IPS-18c (cell line): ENCODE measurements around the gene HFE.
"Not testable (repeated sequence)": the region's sequence is repeated elsewhere in the genome, so short reads cannot be mapped to it uniquely, and the experiment has no call there.

ENCODE experiments used
- H3K4me3 ChIP-seq: 2 replicates; pipeline ENCODE4 v1.7.0; 2013; ENCODE audit warnings: low read depth, mild to moderate bottlenecking, low read length, moderate library complexity; ENCODE audit not compliant: insufficient read depth
- H3K9me3 ChIP-seq: one replicate; pipeline ENCODE4 v1.6.1; 2013; ENCODE audit warnings: mild to moderate bottlenecking, low read length, moderate library complexity; ENCODE audit not compliant: control insufficient read depth, insufficient read depth

The HFE gene

DNA sequence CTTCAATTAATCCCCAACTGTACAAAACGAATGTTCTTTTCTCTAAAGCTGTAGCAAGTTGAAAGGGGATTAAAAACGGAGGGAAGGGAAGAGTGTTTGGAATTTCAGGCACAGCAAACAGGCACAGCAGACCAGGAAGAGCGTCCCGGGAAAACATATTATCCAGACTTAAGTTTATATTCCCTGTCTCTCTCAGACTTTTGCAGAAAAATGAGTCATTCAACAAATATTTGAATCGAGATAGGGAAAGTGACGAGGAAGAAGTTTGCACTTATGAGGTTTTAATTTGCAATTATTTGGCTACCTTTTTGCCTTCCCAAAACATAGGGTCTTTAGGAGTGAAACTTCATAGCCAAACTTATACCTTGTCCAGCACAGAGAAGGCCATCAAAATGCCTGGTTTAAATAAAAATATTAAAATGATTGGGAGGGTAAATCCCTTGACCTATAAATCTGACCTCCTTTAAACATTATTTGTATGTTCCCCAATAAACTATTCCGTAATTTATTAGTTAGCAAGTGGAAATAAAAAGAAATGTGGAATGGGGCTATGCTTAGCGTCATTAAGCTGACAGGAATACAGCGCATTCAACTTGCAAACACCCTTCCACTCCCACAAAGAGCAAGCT lies 16.0 kb downstream of the HFE start:
- peaks cover 8% of the 10 kb centered on the region for H3K9me3 ChIP-seq
- H3K4me3 ChIP-seq, result no peak overlapping the region; the same call in 1 of the 2 replicates

DNA sequence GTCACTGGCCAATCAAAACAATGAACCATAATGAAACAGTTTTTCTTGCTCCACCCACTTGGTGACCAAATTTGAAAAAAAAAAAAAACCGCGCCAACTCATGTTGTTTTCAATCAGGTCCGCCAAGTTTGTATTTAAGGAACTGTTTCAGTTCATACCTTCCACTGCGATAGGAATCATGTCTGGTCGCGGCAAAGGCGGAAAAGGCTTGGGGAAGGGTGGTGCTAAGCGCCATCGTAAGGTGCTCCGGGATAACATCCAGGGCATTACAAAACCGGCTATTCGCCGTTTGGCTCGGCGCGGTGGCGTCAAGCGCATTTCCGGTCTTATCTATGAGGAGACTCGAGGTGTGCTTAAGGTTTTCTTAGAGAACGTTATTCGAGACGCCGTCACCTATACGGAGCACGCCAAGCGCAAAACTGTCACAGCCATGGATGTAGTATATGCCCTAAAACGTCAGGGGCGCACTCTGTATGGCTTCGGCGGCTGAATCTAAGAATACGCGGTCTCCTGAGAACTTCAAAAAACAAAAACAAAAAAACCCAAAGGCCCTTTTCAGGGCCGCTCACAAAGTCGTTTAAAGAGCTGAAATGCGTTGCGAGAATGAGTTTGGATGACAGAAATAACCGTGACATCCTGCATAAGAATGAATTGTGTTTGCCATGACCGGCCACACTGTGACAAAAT lies 16.7 kb downstream of the HFE start:
- peak overlapping the region; percentile 22; the same call in 1 of the 2 replicates for H3K4me3 ChIP-seq
- peaks cover 8% of the 10 kb centered on the region for H3K9me3 ChIP-seq

DNA sequence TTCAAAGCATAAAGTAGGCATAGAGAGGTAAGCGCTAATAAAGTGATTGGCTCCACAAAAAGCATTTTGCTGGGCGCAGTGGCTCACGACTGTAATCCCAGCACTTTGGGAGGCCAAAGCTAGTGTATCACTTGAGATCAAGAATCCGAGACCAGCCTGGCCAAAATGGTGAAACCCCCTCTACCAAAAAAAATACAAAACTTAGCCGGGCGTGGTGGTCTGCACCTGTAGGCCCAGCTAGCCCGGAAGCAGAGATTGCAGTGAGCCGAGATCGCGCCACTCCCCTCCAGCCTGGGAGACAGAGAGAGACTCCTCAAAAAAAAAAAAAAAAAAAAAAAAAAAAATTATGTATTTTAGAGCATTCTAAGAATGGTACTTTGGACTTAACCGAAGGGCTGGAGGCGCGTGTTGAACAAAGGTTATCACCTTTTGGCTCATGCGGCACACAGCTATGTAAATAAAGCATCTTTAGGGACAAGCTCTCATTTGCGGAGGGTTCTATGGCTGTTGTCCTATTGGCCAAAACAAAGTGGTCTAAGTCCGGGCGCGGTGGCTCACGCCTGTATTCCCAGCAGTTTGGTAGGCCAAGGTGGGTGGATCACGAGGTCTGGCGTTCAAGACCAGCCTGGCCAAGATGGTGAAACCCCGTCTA lies 17.4 kb downstream of the HFE start:
- Histone ChIP-seq H3K4me3 (peak overlapping the region; percentile 22; the same call in 1 of the 2 replicates), H3K9me3 (peaks cover 8% of the 10 kb centered on the region)

DNA sequence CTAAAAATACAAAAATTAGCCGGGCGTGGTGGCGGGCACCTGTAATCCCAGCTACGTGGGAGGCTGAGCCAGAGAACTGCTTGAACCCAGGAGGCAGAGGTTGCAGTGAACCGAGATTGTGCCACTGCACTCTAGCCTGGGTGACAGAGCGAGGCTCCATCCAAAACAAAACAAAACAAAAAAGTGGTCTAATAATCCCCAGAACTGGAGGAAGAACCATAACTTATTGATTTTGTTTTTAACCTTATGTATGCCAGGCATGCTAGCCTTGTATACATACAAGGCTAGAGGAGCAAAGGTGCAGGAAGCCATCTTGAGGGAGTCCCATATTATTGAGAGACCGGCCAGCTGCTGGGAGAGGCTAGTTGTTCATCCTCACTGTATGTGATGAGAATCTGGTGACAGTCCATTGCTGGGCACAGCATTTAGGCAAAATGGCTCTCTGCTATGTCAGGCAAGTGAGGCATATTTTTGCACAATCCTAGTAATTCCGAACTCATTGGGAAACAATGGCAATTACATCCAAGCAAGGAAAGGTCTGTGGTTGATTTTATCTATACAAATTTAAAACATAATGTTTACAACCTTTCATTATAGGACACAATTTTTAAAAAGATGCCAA lies 18.0 kb downstream of the HFE start:
- no peak overlapping the region for H3K4me3 ChIP-seq
- peaks cover 8% of the 10 kb centered on the region for H3K9me3 ChIP-seq

DNA sequence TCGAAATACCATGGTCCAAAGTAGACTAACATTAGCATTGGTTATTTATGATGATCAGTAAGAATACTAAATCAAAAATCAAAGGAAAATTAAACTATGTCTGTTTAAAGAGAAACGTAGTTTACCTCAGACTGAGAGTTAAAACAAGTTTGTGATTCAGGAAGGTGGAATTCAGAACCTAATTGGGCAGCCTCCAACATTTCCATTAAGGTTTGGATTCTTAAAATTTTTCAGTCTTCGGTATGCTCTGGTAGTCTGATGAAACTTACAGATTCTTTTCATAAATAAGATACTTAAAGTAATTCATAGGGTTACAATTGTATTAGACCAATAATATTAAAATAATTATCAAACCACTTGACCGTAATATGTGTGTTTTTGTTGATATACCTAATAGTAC lies 18.6 kb downstream of the HFE start:
- Histone ChIP-seq H3K4me3 (no peak overlapping the region), H3K9me3 (peaks cover 8% of the 10 kb centered on the region)

DNA sequence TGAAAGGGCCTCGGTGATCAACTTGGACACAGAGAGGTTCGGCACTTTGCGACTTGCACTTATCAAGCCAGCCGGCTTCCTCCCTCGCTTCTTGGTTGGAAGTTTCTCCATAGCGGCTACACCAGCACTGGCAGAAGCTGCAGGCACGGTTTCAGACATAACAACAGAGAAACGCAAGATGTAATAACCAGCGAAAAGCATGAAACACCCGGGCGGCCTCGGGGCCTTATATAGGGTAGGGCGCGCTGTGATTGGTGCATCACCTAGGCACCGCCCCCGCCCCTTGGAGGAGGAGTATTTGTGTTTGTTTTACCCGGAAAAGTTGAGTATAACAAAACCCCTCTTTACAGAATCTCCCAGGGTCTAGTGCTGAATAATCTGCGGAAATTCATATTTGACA lies 20.7 kb downstream of the HFE start:
- Histone ChIP-seq H3K9me3 (peaks cover 8% of the 10 kb centered on the region), H3K4me3 (no peak overlapping the region)

DNA sequence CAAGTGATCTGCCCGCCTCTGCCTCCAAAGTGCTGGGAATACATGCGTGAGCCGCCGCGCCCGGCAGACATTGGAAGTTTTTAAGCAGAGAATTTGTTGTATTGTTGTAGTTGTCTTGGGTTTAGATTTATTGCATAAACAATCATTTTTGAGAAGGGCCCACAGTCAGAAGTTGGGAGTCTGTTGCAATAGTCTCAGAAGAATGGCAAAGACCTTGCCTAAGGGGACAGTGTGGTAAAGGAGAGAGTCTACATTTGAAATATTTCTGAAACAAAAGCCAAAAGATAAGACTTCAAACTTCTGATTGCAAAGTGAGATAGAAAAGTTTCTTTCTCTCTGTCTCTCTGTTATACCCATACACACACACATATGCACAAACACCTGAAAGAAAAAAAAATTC lies 22.5 kb downstream of the HFE start:
- H3K9me3 ChIP-seq, result peaks cover 8% of the 10 kb centered on the region
- H3K4me3 ChIP-seq, result no peak overlapping the region

DNA sequence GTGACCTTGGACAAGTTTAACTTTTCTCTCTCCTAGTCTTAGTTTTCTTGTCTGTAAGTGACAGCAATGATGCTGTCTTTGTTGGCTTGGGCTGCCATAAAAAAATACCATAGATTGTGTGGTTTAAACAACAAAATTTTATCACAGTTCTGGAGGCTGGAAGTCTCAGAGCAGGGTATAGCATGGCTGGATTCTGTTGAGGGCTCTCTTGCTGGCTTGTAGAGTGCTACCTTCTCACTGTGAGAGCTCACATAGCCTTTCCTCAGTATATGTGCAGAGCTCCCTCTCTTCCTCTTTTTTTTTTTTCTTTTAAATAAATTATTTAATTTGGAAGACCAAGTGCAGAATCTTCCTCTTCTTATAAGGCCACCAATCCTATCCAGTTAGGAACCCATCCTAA lies 26.3 kb downstream of the HFE start:
- H3K9me3 ChIP-seq, result no peaks in the 10 kb centered on the region
- no peak overlapping the region for H3K4me3 ChIP-seq

DNA sequence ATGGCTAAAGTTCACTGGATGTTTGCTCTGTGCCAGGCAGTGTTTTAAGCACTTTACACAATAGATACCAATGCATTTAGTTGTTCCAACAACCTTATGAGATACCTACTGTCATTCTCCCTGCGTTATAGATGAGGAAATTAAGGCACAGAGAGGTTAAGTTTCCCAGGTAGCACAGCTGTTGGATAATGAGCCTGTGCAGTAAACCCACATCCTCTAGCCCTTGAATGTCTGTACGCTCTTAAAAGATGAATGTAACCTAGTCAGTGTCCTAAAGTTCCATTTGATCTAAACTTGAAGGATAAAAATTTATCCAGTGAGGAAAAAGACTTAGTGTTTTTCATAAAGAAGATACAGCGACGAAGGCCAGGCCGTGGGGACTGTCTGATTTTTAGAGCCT lies 28.0 kb downstream of the HFE start:
- Histone ChIP-seq H3K4me3 (no peak overlapping the region), H3K9me3 (no peaks in the 10 kb centered on the region)

DNA sequence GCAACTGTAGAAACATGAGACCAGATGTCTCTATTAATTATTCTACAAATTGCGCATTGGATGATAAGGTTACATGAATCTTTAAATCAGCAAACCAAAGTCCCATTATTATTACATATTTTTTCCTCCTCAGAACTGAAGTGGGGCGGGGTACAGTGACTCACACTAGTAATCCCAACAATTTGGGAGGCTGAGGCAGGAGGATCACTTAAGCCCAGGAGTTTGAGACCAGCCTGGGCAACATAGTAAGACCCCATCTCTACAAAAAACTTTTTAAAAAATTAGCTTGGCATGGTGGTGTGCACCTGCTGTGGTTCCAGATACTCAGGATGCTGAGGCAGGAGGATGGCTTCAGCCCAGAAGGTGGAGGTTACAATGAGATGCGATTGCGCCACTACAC lies 29.0 kb downstream of the HFE start:
- Histone ChIP-seq H3K4me3 (no peak overlapping the region), H3K9me3 (no peaks in the 10 kb centered on the region)

DNA sequence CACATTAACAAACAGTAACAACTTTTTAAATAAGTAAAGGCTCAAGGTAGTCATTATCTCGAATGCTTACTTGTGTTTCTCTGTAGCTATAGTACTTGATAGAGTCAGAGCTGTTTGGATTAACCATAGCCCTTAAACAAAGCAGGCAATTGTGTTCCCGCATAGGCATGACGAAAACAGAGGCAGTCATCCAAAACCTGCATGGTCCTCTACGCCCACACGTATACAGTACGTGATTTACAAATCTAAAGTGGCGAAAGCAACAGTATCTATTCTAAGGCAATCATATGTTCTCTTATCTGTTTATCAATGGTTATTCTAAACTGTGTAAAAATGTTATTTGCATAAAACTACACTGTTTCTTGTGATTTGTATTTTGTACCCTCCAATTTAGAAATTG lies 31.8 kb downstream of the HFE start:
- H3K4me3 ChIP-seq, result no peak overlapping the region

DNA sequence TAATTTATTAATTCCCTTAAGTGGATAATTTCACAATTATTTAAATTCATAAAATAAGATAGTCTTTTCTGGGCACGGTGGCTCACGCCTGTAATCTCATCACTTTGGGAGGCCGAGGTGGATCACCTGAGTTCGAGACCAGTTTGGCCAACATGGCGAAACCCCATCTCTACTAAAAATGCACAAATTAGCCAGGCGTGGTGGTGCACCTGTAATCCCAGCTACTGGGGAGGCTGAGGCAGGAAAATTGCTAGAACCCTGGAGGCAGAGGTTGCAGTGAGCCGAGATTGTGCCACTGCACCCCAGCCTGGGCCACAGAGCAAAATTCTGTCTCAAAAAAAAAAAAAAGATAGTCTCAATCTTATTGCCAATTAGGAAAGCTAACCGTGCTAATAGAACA lies 32.9 kb downstream of the HFE start:
- H3K9me3 ChIP-seq, H3K4me3 ChIP-seq: not testable (repeated sequence)

More for the DNA sequence above, 31.8 kb downstream of the HFE start:
- no peaks in the 10 kb centered on the region for H3K9me3 ChIP-seq

DNA sequence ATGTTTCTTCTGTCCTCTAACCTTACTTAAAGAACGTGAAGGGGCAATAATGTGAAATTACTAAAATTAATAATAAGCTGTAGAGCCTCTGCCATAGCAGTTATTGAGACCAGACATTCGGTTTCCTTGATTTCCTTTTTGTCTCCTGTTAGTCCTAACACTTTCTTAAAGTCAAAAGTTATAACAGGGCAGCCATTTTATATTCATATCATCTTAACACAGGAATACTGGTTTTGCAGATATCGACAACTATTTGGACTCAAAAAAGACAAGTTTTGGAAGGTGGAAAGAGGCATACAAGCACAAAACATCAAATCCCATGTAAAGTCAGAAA lies 33.5 kb downstream of the HFE start:
- H3K9me3 ChIP-seq, result no peaks in the 10 kb centered on the region

DNA sequence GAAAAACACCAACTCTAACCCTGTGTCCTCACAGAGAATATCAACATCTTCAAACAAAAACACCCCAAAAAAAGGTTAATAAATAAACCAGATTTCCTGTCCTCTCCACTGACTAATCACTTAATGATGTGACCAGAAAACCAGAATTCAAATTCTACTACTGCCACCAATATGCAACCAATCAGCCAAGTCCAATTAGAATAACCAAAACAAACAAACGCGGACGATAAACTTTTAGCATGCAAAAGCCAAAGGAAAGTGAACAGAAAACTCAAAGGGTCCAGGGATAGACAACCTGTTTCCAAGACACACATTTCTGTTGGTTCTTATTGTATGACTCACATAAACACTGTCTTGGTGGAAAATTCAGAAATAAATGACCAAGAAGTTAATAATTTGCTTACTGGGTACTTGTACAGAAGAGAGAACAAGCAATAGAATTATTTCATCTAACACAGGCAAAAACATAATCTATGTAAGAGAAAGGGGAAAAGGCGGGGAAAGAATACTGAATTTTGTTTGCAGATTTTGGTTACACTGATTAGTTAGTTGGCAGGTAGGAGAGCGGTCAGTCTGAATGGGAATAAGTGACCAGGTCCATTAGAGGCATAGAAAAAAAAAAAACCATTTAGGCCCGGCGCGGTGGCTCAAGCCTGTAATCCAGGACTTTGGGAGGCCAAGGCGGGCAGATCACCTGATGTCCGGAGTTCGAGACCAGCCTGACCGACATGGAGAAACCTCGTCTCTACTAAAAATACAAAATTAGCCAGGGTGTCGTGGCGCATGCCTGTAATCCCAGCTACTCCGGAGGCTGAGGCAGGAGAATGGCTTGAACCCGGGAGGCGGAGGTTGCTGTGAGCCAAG lies 34.1 kb downstream of the HFE start:
- no peak overlapping the region for H3K4me3 ChIP-seq

More for the DNA sequence above, 33.5 kb downstream of the HFE start:
- H3K4me3 ChIP-seq, result no peak overlapping the region

DNA sequence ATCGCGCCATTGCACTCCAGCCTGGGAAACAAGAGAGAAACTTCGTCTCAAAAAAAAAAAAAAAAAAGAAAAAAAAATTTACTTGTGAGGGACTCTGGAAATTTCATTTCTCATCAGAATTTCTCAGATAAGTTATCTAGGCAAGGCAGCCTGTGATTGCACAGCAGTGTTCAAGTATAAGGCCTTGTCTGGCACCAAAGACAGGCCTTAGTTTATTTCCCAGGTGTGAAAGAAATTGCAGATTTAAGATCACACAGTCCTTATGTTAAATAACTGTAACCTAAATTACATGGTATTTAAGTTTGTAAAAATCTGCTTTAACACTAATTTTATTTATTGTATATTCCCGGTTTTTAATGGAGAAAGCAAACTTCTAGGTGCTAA lies 34.8 kb downstream of the HFE start:
- Histone ChIP-seq H3K4me3 (no peak overlapping the region), H3K9me3 (no peaks in the 10 kb centered on the region)

More for the DNA sequence above, 34.1 kb downstream of the HFE start:
- no peaks in the 10 kb centered on the region for H3K9me3 ChIP-seq

DNA sequence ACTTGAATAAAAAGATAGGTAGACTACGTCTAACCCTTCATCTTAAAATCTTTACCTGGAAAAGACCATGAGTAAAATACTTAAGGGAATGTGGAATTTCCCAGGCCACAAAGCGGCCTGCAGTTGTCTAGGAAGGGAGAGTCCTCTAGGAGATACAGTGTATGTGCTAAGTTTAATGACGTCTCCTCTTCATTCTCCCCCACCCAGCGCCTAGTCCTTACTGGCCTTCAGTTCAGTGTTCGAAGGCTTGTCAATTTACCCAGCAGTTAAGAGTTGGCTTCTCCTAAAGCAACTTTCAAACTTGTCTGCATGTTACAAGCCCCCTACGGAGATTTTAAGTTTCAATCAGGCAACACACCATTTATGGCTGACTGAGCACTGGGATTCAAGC lies 35.2 kb downstream of the HFE start:
- peak overlapping the region; percentile 29; the same call in 1 of the 2 replicates for H3K4me3 ChIP-seq

More for the DNA sequence above, 35.2 kb downstream of the HFE start:
- H3K9me3 ChIP-seq, result no peaks in the 10 kb centered on the region
